A549 treated with AZD2906 at 1 μM for 4 hours (cell line): ENCODE data around the gene RSBN1. TPM values are rescaled to one million over a fixed set of nuclear protein-coding genes. Genes with fewer than 3 reads are reported as not detected.

Source experiments
- total RNA-seq: library from RNA; stranded (reverse); fragments of 200-300 nt; extraction: Qiagen RNA extraction; gene quantifications from 5 replicates; pipeline ENCODE4 v1.2.3, GENCODE V29; 2022

The RSBN1 gene
- total RNA-seq: 2.9 to 4.7 TPM (median 3.7 TPM) in 5 replicates

DNA sequence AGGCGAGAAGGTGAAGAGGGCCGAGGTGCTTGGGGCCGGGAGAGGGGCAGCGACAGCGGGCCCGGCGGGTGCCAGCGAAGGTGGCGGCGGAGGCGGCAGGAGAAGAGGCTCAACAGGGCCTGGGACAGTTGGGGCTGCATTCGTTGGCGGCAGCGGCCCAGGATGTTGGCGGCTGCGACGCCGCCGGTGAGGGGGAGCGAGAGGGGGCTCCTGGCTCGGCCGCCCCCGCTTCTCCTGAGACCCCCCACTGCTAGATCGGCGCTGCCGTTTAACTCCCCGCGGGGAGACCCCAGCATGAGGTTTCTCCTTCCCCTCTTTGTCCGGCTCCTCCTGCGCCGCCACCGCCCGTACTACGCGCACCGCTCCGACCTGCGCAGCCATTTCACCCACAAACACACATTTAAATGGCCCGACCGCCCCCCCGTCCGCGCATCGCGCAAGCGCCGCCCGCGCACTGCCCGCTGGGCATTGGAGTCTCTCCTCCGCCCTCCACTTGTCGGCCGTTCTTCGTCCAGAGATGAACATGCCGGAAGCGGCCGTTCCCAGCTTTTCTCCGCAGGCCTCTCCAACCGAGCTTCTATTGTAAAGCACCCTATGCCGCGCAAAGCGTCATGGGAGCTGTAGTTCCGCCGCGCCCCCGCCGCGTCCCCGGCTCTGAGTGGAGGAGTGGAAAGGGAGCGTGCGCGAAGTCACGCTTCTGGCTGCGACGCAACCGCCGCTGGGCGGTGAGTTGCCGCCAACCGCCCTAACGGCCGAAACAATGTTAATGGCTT lies at the start of gene RSBN1:
TSS of gene RSBN1 (minus strand) at position 589 of the 773 bp plus-strand sequence. CDS start at position 525, 64 bp downstream.

DNA sequence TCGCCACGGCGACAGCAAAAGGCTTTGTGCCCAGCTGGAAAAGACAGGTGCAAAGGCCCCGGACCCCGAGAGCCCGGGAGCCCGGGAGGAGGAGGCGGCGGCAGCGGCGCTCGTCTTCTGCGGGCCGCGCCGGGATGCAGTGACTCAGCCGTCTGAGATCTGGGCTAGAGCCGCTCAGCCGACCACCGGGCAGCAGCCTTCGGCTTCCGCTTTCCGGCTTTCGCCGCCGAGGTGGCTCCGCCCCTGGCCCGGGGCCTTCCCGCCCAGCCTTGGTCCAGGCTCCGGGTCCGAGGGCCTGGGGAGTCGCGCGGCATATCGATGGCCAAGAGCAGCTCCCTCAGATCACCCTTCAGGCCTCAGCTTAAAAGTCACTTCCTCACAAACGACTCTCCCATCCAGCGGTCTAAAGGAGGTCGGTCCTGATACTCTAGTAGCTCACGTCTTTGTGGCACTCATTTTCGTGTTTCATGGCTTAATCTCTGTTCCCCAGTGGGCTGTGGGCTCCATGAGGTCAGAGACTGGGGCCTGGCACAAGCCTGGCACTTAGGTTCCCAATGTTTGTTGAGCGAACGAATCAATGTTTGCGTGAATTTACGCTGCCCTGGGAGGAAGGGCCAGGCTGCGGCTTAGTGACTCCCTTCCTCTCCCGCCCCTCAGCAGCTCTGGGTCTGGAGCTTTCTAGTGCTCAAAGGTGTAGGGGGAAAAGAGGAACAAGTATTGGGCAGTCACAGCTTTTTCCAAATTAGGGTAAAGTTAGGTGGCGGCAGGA lies 52.8 kb downstream of the RSBN1 start, which contains the start of gene PHTF1:
TSS of gene PHTF1 (minus strand) at position 154 of the 769 bp plus-strand sequence. CDS start 783 bp downstream, outside the sequence.

Other genes with a start within 250 kb of the RSBN1 start
- 10.9 to 13.1 TPM (median 12.1 TPM) in 5 replicates for gene PHTF1, start 53.0 kb downstream of the RSBN1 start, total RNA-seq
- gene PTPN22, start 59.2 kb upstream of the RSBN1 start, total RNA-seq: 0.04 TPM in 1 of 5 replicates, not detected in the others
- 0.24 to 0.96 TPM (median 0.73 TPM) in 5 replicates for gene BCL2L15, start 75.1 kb upstream of the RSBN1 start, total RNA-seq
- 8.1 to 9.5 TPM (median 8.3 TPM) in 5 replicates for gene AP4B1, start 92.3 kb upstream of the RSBN1 start, total RNA-seq
- gene DCLRE1B, start 92.8 kb upstream of the RSBN1 start, total RNA-seq: 8.3 to 11.5 TPM (median 9.3 TPM) in 5 replicates
- gene HIPK1, start 116.8 kb upstream of the RSBN1 start, total RNA-seq: 12.1 to 17.5 TPM (median 15.4 TPM) in 5 replicates
- 3.7 to 4.7 TPM (median 3.9 TPM) in 5 replicates for gene OLFML3, start 167.0 kb upstream of the RSBN1 start, total RNA-seq